Fibroblast of the conjunctiva (primary cell): ENCODE results near the gene PXMP2.

Experiments used
- DNase-seq: peaks from one replicate; pipeline ENCODE4 v3.0.0-alpha.2; 2010; ENCODE audit warnings: low read depth

The PXMP2 gene

DNA sequence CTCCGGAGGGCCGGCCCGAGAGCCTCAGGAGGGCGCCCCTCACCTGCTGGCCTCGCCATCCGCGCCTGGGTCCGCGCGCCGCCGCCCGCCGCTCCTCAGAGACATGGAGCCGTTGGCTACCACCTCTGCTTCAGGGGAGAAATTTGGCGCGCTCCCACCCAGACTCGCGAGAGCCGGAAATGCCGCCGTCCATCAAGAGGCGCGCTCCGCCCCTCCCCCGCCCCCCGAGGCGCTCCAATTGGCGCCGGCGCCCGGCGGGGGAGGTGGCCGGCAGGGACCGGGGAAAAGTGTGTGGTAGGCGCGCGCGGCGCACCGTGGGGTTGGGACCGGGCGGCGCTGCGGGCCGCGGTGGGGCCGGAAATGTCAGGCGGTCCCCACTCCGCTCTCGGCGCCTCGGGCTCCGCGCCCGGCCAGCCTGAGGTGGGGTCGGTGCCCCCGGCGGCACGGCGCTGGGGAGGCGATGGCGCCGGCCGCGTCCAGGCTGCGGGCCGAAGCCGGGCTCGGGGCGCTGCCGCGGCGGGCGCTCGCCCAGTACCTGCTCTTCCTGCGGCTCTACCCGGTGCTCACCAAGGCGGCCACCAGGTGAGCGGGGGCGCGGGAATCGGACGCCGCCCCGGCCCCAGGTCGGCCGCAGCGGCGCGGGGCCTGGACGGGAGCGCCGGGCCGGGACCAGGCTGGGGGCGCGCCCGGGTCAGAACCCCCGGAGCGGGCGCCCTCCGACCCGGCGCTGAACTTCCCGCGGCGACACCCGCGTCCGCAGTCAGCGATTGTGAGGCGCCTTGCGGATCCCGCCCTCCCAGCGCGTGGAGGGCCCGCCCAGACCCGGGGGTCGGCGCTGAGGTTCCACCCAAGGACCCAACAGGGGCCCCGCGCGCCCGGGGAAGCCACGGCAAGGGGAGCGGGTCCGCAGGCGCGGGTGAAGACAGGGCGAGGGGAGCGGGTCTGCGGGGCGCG, at the start of gene PXMP2, which contains the start of gene POLE:
Gene PXMP2, plus strand, starts transcription at position 377 of the 954 bp plus-strand sequence. Its CDS starts 84 bp downstream, at position 461.
Gene POLE, minus strand, starts transcription at position 132 of the 954 bp plus-strand sequence. Its CDS starts 27 bp downstream, at position 105.
- DNase-seq, result peak; percentile 87

DNA sequence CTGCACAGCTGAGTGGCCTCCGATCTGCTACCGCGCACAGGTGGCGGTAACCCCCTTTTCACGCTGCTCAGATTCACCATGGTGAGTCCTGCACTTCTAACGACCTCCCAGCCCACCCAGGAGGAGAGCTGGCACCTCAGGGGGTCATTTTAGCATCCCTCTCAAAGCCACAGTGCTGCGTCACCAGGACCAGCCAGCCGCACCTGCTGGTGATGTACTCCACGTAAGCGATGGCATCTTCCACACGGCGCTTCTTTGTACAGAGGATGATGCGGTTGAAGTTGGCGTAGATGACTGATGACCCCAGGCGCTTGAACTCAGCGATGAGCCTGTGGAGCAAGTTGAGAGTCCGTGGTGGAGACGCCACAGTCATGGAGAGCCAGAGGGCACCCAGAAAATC, 49.6 kb upstream of the PXMP2 start:
- DNase-seq, result no peak

DNA sequence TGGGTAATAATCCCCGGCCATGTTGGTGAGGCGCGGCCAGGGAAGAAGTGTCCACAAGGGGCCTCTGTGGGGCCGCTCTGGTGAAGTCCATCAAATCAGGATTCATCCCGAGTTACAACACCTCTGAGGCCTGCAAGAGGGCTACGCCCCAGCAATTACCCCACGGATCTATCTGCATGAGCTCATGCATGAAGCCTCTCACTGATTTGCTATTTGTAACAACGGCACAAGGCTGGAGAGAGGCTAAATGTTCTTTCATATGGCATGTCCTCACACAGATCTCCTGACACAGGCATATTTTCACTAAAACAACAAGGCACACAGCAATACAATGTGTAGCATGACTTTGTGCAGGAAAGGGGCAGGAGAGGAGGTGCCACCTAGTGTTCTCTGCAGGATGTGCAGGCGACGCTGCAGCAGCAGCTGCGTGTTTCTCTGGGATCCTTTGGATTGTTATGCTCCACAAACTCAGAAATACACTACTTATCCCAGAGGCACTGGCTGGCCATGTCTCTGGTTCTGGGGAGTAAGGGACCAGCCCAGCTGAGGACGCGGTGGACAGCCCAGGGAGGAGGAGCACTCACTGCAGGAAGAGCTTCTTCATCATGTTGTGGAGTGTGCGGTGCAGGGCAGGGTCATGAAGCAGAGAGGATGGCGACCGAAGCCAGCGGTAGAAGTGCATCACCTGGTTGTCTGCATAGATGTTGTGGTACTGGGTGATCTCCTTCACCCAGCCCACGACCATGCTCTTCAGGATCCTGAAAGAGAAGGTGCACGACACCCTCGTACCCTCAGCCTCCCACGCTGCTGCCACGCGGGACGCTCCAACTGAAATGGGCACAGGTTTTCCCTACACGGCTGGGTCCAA, 48.6 kb upstream of the PXMP2 start:
- DNase-seq, result peak; percentile 65

DNA sequence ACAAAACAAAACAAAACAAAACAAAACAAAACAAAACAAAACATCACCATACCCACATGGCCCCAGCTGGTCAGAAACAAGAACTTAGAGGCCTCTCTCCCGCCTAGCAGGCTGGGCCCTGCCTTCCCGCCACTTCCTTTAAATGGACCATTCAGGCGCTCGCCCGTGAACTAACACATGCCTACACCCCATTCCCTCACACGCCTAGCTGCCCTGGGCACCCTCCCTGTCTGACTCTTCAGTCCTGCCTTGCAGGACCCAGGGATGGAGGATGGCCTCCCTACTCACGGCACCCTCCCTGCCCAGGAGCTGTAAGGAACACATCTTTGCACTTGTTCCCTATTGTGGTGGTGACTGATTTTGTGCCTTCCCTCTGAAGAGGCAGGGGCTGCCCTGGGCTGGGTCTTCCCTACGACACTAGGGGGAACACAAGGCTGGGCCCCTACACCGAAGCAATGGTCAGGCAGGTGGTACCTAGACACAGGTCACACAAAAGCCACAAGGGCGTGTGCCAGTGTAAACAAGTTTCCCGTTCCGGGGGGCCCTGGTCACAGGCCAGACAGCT, 47.3 kb upstream of the PXMP2 start:
- no peak for DNase-seq

DNA sequence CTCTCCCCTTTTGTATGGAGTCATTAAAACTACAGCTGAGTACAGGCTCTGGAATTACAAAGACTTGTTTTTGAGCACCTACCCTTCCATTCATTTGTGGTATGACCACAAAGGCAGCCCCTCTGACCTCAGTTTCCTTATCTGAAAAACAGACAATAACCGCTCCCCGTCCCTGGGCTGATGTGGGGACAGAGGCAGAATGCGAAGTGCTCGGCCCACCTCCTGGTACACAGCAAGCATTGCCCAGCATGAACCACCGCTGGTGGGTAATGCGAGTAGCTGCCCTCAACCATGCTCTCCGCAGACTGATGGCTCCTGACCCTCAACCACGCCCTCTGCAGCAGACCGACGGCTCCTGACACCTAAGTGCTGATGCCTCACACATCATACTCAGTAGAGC, 46.5 kb upstream of the PXMP2 start:
- DNase-seq, result no peak

DNA sequence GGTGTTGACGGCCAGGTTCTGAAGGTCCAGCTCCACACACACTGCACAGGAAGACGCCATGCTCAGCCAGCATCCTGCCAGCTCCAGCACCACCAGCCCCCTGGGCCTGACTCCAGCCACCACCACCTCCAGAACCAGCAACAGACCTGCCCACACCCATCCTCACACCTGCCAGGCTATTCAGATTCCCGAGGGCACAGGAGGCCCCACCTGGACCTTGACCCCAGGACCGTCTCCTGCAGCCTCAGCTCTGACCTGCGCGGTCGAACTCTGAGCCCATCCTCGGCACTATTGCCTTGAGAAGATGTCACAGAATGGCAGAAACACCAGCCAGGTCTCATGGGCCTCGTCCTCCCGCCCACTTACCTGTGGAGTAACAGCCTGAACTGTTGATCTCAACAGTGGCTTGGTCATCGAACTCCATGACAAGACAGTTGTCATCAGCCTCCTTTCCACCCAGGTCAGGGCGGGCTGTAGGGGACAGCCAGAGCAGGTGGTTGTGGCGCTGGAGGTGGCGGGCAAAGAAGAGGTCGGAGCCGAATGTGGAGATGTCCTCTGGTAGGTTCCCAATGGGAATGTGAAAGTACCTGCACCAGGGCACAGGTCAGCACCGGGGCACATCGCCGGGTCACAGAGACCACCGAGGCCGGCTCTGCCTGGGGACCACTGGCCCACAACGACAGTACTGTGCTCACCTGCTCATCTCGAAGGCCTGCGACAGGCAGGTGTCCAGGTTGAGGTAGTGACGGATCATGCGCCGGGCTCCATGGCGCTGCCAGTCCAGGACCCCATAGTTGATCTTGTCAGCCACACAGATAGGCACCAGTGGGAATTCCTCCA, 45.4 kb upstream of the PXMP2 start:
- DNase-seq, result no peak

DNA sequence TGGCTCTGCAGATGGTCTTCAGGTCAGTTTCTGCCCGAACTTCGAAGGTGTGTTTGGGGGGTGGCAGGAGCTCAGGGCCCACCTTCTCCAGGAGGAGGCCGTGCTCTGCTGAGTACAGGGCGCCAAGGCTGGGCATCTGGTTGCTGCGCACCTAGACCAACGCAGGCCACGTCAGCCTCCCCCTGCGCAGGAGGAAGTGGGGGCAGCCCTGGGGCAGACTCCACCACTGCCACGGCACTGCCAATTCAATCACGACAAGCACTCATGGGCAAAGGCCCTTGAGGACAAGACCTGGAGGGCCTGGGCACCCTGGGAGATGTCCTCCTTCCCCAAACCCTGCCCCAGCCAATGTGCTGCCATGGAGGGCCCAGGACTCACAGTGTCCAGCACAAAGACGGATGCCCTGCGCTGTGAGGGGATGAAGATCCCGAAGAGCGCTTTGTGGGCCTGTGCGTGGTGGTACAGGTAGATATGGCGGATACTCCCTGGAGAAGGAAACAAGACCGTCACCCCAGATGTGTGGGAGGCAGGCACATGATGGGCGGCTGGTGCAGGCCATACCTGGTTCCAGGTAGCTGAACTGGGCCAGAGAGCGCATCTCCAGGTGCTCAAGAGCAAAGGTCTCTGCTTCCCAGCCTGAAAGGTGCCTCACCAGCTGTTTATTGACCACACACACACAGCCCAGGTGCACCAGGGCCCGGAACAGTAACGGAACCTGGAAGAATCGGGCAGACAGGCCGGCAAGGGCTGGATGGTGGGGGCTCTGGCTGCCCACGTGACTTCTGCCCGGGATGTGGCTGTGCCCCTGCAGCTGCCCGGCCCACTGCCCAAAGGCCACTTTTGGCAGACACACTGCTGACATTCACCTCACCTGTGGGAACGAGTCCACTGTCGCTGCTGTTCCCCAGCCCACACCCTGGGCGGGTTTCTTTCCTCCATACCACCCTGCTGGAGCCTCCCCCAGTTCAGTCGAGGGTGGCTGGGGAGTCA, 44.2 kb upstream of the PXMP2 start:
- no peak for DNase-seq

DNA sequence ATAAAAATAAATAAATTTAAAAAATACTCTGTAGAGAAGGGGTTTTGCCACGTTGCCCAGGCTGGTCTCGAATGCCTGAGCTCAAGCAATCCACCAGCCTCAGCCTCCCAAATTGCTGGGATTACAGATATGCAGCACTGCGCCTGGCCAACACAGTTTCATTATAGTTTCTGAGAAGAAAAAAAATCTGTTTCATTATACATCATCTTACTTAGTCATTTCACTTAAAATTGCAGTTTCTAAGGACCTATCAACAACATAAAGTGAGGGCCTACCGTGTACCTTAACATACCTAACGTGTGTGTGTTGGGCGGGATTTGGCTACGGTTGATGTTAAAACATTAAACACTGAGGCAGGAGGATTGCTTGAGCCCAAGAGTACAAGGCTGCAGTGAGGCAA, 40.5 kb upstream of the PXMP2 start:
- no peak for DNase-seq

DNA sequence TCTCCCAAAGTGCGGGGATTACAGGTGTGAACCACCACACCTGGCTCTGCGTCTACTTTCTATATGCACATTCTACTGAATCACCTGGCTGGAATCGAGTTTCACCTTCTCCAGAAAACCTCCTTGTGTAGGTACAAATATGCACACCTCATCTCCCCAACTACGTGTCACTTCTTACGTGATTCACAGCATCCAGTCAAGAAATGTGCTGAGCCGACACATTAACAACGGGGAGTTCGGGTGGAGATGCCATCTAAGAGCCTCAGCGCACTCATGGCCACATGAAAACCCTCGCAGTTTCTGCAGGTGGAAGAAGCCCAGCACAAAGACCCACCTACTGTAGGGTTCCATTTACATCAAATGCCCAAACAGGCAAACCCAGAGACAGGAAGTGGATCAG, 39.5 kb upstream of the PXMP2 start:
- no peak for DNase-seq

DNA sequence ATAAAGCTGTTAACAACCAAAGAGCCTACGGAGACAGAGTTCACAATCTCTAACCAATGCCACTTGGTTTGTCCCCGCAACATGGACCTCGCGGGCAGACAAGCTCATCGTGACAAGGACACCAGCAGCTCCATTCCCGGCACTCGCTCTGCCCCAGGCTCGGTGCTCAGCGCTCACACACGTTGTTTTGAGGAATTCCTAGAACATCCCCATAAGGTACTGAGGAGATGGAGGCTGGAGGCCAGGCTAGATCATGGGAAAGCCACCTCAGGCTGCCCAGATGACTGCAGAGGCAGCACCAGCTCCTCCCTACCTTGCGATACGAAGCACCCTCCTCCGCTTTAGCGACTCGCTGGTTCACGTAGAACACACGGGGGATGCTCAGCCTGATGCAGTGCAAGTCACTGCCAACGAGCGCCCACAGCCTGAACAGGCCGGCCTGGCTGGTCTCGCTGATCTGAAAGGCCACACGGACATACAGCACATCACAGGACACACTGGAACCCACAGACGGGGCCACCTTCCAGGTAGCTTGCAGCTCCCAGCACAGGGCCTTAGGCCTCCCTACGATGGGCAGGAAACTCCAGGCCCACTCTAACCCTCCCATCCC, 38.7 kb upstream of the PXMP2 start:
- DNase-seq, result no peak

DNA sequence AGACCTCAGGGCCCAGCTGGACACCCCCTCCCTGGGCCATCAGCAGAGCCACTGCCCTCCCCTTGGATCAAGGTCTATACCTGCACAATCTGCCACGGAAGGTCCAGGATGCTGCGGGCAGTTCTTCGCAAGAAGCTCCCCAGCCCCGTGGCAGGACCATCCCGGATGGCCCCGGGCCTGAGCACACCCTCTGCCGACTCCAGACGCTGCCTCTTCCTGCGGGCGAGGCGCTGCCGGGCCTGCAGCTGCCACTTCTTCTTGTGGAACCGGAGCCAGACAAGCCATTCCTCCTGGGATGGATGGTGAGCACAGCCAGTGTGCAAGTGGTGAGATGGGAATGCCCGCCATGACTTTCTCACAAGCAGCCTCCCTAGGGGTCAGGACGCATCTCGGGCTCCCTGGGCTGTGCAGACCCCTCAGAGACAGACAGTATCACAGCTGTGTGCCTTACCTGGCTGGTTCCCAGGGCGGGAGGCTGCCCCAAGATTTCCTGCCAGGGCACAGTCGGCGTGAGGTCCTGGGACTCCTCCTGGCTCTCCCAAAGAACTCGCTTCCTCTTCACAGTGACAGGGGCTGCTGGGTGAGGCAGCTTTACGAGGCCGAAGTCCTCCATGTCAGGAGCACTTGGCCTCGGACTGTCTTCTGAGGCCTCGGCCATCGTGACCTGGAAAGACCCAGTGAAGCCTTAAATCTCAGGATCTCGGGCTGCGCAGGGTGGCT, 38.0 kb upstream of the PXMP2 start:
- DNase-seq, result no peak

DNA sequence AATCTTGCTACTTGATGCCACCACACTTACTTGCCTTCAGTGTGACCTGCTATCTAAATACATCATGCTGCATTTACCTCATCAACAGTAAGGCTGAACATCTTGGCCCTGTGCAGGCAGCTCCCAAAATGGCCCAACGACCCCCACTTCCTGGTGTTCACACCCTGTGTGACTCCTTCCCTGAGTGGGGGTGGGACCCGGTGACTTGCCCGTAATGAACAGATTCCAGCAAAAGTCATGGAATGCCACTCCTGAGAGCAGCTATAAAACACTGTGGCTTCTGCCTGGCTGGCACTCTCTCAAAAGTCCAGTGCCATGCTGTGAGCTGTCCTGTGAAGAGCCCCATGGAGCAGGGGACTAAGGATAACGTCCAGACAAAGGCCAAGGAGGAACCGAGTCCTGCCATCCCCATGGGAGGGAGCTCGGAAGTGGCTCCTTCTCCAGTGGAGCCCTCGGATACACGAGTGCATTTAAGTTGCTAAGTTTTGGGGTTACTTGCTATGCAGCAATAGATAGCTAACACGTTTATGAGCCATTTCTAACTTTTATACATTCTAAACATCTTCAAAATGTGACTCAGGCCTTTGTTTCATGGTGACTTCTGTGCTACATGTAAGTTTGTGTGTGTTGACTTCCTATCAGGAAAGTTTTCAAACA, 35.8 kb upstream of the PXMP2 start:
- no peak for DNase-seq

DNA sequence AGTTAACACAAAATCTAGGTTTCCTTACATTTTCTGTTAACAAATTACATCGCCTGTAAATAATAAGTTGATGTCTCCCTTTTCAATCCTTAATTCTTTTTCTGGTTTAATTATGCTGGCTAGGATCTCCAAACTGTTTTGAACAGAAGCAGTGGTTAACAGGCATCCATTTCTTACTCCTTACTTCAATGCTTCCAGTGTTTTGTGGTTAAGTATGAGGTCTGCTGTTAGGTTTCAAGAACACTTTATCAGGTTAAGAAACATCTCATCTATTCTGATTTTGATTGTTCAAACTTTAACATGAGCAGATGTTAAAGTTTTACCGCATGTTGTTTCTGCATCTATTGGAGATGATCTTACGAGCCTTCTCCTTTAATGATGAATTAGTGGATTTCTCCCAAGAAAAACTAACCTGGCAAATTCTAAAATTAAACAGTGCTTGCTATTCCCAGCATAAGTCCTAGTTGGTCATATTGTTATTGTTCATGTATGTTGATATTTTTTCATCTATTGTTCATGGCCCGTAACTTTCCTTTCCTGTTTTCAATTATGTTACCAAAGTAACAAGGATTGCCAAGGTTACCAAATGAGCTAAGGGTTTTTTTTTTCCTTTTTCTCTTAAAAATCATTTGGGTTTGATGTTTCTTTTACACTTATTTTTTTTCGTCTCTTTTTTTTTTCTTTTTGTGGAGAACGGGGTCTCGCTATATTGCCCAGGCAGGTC, 33.7 kb upstream of the PXMP2 start:
- DNase-seq, result peak; percentile 23

DNA sequence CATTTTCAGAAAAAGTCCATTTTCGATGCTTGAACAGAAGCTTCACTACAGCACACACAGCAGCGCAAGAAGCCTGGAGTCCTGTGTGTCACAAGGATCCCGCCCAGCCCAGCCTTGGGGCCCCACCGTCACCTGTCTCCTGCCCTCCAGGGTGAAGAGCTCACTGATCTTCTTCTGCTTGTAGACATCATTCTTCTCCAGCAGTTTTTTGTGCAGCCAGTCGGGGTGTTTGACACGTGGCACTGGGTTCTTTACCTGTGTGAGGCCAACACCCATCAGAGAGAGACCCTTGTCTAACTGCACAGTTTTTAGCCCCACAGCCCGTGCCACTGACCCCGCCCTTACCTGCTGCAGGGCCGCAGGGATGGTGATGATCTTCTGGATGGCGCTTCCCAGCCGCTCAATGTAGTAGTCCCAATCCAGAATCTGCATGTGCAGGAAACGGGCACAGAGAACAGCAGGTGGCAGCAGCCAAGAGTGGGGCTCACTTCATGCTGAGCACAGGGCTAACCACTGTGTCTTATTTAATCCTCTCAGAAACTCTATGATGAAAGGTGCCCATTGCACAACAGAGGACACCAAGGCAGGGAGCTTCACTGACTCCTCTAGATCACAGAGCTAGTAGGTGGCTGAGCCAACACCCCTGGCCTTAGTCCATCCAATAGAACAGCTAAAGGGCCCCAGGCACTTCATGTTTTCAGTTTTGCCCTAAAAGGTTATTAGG, 30.2 kb upstream of the PXMP2 start:
- no peak for DNase-seq

DNA sequence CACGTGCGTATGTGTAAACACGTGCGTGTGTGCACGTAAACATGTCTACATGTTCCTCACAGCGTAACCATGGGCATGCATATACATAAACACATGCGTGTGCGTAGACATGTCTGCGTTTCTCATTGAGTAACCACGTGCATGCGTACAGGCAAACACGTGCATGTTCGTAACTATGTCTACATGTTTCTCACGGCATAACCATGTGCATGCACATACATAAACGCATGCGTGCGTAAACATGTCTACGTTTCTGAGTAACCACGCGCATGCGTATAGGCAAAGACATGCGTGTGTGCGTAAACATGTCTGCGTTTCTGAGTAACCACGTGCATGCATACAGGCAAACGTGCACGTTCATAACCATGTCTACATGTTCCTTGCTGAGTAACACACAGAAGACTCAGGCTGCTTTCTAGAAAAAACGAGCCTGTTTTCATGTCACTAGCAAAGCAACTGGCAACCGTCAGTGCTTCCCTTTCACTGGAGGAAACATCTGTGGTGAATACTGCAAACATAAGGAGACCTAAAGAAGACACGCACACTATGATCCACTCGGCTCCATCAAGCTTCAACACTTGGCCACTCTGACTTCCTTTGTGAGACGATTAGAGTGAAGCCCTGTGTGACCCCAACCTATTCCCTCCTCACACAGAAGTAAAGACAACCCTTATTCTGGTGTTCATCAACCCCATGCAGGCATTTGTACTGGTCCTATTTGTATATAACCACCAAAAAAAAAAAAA, 29.1 kb upstream of the PXMP2 start:
- no peak for DNase-seq

DNA sequence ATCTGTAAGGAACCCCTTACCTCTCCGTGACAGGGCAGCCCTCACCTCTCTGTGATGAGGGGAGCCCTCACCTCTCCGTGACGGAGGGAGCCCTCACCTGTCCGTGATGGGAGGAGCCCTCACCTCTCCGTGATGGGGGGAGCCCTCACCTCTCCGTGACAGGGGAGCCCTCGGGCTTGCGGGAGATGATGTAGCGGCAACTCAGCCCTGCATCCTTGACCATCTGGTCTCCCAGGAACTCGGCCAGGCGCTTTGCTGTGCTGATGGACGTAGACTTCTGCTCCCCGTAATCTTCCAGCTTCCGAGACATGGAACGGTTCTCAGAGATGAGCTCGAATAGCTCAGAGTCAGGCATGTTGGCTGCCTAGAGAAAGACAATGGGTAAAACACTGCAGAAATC, 28.2 kb upstream of the PXMP2 start:
- DNase-seq, result no peak

DNA sequence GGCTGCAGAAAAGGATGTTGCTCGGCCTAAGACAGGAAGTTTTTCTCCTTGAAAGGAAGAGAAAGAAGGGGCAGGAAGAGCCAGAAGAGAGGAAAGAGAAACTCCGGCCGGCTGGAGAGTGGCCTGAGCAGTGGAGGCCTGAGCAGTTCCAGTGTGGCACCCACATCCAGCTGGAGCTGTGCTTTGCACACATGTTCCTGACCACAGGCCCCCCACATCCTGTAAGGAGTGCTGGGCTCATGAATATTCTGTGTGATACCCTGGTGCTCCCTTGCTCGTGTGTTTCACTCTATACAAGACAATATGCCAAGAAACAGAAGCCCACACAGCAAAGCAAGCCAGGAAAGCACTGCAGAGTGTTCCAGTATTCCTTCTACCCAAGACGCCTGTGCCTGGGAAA, 27.3 kb upstream of the PXMP2 start:
- DNase-seq, result no peak
